ENCODE data around the gene PUDP.
"Not testable (repeated sequence)": the region's sequence is repeated elsewhere in the genome, so short reads cannot be mapped to it uniquely, and the experiment has no call there.

Gene PUDP

GRCh38 chrX:7071390-7071789 is 76.6 kb downstream of the PUDP start:
- DNase-seq, result no peak

DNA sequence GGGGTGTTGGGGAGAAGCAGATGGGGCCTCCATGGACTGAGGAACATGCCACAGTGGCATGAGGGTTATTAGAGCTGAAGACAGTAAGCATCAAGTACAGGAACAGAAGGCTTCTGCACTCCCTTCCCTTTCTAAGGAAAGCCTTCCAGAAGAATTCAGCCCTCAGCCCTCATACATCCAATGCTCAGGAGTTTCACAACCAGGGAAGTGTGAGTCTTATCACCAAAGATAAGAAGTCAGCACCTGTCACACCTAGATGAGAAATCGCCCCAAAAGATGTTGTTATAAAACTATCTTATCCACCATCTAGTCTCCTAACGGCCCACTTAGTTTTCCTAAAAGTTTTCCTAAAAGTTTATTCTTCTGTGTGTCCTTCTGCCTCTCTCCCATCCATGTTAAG is 78.4 kb downstream of the PUDP start:
- no peak for DNase-seq

GRCh38 chrX:7068939-7069367 is 79.0 kb downstream of the PUDP start:
- DNase-seq, result no peak

GRCh38 chrX:7067256-7067655 is 80.7 kb downstream of the PUDP start:
- no peak for DNase-seq

DNA sequence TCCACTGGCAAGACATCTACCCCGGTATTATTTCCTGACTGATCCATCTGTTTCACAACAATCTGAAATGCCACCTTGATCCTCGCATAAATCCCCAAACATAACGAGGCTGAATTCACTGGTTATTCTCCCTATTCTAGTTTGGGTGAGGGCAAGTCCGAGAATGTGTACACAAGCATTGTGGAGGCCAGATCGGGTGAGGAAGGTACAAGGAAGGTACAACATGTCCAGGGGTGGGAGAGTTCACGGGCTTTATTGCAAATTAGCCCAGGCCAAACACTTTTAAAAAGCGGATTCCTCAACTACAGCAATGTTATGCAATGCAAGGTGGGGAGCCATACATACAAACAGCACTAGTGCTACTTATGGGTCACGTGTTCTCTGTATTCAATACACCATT is 82.5 kb downstream of the PUDP start:
- DNase-seq, result no peak

GRCh38 chrX:7062903-7063302 is 85.0 kb downstream of the PUDP start:
- no peak for DNase-seq

DNA sequence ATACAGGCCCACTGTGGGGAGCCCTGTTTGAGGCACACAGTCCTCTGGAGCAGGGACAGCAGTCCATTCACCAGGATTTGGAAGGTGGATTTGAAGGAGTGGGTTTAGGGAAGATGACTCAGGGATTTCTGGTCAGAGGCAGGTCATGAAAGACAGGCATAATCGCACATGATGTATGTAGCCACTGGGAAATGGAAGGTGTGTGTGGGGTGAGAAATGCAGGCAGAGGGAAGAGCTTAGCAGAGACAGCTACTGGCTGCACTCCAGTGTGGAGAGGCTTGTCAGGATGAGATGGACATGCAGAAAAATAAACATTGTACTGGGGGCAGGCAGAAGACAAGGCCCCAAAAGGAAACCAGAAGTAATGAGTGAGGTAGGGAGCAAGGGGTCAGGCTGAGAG is 85.7 kb downstream of the PUDP start:
- no peak for DNase-seq

DNA sequence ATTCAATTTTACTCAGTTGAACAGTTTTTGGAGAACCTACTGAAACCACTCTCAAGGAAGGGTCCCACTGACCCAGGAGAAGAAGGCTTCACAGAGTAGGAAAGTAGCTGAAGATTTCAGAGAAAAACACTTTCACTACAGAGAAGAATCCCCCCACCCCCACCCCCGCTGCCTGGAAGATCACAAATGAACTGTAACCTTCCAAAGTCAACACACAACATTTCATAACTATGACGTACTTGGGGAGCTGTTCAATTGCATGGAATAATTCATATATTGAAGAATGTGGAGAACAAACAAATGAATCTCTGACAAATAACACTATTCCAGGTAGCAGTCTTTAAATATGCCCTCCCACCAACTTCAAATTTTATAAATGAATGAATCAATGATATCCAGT is 86.5 kb downstream of the PUDP start:
- no peak for DNase-seq

DNA sequence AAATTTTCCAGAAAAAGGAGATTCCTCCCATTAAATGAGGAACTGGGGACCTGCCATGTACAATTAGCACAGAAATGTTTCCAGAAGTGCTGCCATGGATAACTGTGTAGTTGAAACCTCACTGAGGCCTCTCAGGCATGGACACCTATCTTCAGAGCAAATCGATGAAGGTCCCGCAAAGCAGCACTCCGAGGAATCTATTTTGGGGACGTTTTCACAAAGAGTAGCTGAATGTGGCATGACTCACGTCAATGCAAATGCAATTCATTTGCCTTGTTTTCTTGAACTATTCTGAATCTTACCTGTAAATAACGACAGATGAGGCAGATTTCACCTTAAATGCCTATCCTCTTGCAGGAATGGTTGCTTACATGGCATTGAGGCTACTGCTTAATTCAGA is 87.5 kb downstream of the PUDP start:
- DNase-seq, result no peak

DNA sequence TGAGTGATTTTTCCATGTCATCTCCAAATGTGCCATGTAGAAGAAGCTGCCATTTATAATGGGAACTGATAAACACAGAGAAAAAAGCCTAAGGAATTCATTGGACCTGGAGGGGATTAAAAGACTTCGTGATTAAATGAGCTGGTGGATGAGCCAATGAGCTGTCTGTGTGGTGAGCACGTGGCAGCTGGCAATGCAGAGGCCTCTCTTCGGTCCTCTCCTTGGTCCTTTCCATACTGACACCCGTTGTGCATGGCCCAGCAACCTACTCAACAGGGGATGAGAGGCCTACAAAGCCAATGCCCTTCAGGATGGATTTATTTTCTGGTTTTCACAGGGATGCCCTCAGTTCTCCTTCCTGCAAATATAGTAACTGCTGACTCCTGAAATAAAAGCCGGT is 88.1 kb downstream of the PUDP start:
- no peak for DNase-seq

- no peak for DNase-seq
Measured at GRCh38 chrX:7059214-7059838, 88.6 kb downstream of the PUDP start.

- DNase-seq, result no peak
Measured at GRCh38 chrX:7055386-7056137, 92.4 kb downstream of the PUDP start.

DNA sequence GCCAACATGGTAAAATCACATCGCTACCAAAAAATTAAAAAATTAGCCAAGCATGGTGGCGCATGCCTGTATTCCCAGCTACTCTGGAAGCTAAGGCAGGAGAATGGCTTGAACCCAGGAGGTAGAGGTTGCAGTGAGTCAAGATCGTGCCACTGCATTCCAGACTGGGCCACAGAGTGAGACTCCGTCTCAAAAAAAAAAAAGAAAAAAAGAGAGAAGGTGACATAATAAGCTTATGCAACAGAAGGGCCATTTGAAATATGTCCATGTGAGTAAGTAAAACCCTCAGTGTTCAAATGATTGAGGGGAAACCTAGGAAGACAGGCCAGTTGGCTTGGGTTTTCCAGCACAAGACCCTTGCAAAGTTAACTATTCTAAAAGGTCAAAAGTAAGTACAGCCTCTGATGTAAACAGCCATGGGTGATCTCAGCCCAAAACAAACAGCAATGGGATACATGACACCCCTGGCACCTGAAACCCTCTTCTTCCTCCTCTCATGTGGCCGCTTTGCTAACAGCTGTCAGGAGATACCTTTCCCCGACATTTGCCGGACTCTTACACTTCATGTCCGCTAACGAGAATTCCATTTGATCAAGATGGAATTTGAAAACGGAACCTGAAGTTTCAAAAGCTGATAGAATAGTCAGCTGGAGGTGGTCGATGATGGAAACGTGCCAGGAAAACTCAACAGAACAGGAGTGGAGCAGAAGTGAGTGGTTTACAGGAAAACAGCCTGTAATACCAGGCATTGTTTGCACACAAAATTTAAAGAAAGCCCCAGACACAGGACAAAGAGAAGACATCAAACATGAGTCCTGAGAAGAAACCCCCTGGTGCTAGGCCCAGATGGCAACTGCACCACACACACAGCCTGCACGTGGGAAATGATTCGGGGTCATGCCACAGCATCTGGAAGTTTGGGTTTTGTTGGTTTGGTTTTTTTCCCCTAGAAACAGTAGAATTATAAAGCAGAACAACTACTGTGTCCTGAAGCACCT is 93.4 kb downstream of the PUDP start:
- no peak for DNase-seq

DNA sequence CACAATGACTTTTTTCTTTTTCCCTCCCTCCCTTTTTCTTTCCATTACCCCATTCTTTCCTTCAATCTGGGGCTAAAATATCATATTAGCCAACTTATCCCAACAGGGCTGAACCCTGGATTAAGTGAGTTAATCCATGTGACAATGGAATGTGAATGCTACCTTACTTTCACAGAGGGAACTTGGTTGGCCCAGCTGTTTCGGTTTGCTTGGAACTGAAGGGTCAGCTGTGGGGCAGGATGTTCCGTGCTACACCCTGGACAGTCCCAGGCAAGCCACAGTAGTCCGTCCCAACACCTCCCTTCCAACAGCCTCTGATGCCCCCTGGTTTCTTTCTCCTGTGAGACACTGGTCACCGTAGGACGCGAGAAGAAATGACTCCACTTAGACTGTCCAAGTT is 95.4 kb downstream of the PUDP start:
- DNase-seq, result no peak

DNA sequence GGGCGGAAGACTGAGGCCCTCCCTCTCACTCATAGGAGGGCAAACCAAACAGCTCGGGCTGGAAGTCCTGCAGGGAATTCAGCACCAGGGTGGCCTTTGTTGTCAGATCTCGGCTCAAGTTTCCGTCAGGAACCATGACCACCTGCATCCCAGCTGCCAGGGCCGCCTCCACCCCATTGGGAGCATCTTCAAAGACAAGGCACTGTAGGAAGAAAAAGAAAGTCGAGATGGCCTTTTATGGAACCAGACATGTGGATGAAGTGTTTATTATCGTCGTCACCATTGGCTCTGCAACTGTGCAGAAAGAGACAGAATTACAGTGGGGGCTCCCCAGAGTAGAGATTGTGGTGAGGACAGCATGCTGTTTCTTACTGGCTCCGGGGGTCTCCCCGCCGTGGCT is 97.7 kb downstream of the PUDP start:
- no peak for DNase-seq

GRCh38 chrX:7047951-7048350 is 100.0 kb downstream of the PUDP start:
- no peak for DNase-seq

GRCh38 chrX:7045238-7045955 is 102.6 kb downstream of the PUDP start:
- no peak for DNase-seq

- DNase-seq, result not testable (repeated sequence)
Measured at GRCh38 chrX:7043796-7044433, 104.0 kb downstream of the PUDP start.

- no peak for DNase-seq
Measured at GRCh38 chrX:7028246-7028645, 119.7 kb downstream of the PUDP start.

DNA sequence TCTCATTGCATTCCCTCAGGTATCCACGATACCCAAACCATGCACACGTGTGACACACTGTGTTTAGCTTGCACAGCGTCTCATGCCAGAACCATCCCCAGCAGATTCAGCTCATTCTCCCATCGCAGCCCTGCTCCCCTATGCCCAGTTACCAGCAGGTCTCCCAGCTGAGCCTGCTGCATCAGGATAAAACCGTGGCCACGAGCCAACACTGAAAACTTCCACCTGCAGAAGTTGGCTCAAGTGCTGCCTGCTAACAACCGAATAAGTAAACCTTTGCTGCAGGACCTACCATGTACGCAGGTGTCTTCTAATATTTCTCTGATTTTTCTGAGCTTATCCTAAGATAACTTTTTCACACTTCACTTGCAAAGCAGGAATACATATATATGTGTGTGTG is 120.9 kb downstream of the PUDP start:
- DNase-seq, result no peak

- not testable (repeated sequence) for DNase-seq
Measured at GRCh38 chrX:7026365-7026764, 121.6 kb downstream of the PUDP start.

- no peak for DNase-seq
Measured at GRCh38 chrX:7025471-7025870, 122.5 kb downstream of the PUDP start.

Measured in SW 1271 (cell line).